Stimulated activated CD4-positive, alpha-beta T cell treated with anti-CD3 and anti-CD28 coated beads, TNF-alpha, amount 100 ng/mL, for 1 hour (primary cell): ENCODE data around the gene EHD3.

Experiments used
- DNase-seq, 3 donors: peaks; one replicate each; pipeline ENCODE4 v3.0.0-alpha.2; 2020; ENCODE audit warnings: low read depth in 3 of 3, low spot score in 1 of 3

The EHD3 gene

DNA sequence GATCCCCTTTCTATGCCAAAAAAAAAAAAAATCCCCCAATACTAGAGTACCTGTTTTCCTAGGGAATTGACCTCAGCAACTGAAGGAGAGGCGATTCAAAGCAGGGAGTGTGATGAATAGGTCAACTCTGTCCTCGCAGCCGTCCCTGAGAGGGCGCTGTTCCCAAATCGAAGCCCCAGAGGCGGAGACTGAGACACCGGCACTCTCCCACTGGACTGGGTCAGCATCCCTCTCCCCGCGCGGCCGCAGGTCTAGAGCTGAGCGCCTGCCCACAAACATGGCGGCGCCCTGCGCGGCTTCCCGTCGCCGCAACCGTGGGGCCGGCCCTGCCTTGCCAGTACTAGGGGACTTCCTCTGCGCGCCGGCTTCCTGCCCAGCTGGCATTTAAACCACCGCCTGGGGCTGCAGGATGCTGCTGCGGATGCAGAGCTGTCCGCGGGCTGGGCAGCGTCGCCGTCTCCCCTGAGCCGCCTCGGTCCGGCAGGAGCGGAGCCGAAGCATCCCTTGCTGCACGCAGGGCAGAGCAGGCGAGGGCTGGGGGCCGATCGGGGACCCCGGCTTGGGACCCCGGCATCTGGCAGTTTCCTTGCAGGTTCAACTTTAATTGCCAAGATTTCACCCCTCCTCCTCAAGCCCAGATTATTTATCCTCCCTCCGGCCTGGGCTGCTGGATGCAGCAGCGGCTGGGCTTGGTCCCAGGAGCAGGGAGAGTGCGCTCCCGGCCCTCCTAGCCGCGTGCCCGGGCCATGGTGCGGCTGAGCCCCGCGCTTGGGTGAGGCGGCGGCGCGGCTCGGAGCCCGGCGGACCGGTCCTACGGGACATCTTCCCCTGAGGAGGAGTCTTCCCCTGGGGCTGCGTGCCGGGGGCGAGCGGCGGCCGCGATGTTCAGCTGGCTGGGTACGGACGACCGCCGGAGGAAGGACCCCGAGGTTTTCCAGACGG is at the start of gene EHD3:
Gene EHD3, plus strand, starts transcription at position 412 of the 942 bp plus-strand sequence. Its CDS starts 470 bp downstream, at position 882.
- peak; percentile 30 to 68 (median 53) for DNase-seq

DNA sequence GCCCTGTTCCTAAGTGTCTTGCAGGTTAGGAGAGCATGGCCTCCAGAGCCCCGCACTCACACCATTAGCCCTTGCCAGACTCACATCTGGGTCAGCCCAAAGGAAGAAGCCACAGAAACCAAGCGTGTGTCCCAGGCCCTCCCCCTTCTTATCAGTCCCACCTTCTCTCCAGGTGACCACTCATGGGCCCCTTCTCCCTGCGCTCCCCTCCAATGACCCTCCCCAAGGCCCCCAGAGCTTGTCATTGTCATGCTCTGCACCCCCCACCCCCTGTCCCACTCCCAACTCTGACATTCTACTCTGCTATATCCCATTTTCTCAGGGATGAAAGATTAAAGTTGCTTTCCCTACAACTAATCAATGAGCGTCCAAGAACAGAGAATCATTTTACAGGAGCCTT is 46.8 kb upstream of the EHD3 start:
- DNase-seq: no peak

DNA sequence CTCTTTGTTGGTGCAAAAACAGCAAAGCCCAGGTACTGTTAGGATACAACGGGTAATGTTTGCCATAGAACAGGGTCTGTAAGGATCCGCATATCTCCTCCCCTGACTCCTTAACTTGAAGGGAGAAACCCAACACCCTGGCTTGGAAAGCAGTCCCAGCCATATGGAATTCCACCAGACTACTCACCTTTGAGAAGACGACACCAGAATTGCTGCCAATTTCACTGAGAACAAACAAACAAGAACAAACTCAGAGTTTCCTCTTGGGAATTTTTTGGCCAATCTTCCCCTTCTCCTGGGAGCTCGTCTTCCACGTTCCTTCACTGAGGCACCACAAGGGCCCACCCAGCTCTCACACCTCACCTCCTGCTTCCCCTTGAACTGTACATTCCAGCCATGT is 45.8 kb upstream of the EHD3 start:
- no peak for DNase-seq

DNA sequence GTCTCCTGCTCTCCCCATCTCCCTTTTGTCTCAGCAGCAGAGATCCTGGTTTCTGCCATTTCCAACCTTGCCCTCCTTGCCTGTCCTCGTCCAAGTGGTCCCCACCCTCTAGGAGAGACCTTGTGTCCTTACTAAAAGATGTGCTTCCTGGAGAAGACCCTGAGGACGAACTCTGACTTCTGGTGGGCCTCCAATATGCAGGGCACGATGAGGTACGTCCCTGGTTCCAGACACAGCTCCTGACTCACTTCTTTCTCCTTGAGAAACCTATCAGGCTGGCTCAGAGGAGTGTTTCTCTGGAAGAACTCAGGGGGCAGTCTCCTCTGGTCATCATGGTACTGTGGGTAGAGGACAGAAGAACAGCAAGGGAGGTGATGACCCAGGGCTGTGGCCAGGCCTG is 44.8 kb upstream of the EHD3 start:
- no peak for DNase-seq

DNA sequence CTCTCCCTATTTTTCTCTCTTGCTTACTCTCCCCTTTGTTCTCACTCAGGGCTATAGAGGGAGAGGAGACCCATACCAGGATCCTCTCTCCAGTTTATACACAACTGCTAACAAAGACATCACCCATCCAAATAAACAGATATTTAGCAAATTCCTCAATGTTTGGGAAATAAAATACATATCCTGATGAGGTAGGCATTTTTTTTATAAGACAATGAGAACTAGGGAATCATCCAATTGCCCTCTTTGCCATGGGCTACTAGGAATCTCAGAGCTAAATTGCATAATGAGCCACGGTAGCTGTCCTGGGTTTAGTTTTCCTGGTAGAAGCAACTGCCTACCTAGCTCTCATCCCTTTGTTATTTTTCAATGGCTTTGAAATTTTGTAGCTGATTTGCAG is 43.8 kb upstream of the EHD3 start:
- no peak for DNase-seq

DNA sequence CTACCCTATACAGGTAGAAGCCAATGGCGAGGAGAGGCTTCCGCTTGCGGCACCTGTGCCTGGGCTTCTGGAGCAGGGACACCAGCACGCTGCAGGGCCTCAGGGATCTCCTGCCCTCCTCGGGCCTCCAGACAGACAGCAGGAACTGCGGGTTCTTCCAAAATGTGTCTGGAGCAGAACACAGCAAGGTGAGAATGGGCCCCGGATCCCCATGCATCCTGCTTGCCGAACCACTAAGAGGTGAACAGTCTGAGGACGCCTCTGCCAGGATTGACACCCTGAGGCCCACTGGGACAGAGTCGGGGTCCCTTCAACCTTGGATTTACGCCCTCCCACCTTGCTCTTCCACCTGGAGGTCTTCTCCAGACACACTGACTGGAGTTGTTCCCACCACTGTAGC is 42.0 kb upstream of the EHD3 start:
- DNase-seq: no peak

DNA sequence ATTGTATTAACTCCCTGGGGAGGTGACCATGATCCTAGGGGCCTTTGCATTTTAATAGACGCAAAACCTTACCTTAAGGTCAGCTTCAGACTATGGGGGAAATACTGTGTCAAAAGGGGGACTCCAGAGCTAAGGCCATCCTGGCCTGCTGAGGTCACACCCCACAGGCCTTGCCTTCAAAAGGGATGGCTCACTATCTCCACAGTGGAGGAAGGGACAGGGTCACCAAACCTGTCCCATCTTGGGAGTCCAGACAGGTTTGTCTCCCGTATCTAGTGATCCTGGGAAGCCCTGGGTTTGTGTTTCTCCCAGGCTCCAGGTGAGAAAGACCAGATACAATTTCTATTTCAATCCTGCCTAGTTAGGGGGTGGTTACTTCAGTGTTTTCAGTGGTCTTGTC is 41.6 kb upstream of the EHD3 start:
- DNase-seq: no peak

DNA sequence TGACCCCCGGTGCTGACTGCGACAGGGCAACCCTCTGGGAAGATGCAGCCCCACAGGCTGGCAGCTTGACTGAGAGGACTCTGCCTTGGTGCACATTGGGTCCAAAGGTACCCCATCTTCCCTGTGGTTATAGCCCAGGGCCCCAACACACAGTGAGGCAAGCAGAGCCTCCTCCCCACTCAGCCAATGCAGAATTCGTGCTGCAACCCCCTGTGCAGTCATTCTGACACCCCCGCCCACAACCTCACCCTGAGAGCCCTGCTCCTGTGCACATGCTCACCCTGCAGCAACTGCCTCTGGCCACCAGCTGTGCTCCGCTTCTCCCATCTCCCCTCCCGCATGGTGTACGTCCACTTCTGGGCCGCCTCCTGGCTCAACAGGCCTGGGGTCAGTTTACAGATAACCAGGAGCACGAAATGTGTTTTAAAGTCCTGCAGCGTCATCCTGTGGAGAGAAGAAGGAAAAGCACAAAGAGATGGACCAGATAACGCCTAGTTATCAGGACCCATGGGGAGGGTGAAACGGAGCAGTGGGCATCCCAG is 41.0 kb upstream of the EHD3 start:
- no peak for DNase-seq

DNA sequence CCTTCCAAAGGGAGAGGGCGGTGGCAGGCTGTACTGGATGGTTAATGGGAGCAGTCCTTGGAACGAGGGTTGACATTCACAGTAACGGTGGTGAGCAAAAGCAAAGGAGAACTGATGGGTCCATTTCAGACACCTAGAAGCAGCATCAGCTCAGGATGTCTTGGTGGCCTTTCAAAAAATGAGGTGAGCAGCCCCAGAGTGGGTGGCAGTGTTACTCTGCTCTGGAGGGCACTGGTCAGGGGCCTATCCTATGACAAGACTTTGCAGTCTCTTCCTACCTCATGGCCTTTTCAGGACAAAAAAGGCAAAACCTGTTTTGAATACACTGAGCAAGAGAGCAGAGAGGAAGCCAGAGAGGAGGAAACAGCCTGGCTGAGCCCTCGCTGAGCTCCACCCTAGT is 40.1 kb upstream of the EHD3 start:
- DNase-seq: no peak

DNA sequence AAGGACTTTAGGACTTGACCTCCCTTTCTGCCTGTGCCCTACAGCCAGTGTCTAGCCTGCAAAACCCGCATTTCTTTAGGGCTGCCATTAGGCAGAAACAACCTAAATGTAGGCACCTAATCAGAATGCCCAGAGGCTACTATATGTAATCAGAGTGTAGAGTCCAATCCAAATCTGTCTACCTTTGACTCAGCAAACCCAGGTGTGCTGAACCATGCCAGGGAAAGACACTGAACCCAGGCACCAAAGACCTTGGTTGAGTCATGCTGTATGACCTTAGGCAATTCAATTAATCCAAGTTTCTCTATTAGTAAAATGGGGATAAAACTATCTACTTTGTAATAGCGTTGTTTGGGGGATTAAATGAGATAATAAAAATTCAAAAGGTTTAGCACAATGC is 37.3 kb upstream of the EHD3 start:
- no peak for DNase-seq

DNA sequence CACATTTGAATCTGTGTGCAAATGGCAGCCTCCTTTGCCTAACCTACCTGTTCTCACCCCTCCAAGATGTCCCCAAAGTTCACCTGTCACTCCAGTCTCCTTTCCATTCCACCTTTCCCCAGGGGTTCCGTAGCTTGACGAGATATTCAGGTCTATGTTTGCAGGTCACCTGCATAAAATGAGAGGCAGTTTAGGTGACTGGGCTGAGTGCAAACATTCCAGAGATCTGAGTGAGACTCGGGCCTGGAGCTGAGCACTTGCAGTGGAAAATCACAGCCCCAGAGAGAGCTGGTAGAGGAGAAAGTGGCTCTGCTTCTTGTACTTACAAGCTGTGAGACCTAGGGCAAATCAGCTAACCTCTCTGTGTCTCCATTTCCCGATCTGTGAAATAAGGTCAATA is 36.8 kb upstream of the EHD3 start:
- DNase-seq: no peak

DNA sequence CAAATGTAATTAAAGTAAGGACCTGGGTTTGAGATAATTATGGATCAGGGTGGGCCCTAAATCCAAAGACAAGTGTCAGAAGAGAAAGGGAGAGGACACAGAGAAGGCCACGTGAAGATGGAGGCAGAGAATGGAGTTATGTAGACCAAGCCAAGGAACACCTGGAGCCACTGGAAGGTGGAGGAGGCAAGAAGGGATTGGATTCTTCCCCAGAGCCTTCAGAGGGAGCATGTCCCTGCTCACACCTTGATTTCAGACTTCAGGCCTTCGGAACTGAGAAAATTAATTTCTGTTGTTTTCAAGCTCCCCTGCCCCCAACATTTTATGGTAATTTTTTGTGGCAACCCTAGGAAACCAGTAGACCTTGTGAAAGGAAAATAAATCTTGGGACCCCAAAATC is 36.3 kb upstream of the EHD3 start:
- no peak for DNase-seq

DNA sequence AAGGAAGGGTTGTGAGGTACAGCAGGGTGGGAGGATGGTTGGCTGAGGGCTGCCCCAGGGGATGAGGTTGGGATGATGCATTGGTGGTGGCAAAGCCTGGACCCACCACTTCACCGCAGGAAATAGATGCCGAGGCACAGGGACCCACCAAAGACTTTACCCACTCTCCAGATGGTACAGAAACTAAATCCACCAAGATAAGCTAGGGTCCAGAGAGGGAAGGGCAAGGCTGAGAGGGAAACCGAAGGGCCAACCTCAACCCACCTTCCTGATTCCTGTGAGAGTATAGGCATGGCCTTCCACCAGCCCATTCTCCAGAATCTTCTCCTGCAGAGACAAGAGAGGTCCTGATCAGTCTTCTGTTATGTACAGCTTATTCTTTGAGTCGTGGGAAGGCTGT is 34.7 kb upstream of the EHD3 start:
- DNase-seq: no peak

DNA sequence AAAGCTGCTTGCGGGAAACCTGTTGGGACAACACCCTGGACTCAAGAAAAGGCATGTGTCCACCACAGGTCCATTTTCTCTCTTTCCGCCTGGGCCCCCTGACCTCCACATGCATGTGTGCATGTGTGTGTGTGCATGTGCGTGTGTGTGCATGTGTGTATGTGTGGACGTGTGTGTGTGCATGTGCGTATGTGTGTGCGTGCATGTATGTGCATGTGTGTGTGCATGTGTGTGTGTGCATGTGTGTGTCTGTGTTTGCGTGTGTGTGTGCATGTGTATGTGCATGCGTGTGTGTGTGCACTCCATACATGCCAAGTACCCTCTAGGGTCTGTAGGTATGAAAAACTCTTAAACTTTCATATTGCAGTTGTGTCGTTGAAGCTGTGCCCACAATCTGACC is 33.0 kb upstream of the EHD3 start:
- no peak for DNase-seq

DNA sequence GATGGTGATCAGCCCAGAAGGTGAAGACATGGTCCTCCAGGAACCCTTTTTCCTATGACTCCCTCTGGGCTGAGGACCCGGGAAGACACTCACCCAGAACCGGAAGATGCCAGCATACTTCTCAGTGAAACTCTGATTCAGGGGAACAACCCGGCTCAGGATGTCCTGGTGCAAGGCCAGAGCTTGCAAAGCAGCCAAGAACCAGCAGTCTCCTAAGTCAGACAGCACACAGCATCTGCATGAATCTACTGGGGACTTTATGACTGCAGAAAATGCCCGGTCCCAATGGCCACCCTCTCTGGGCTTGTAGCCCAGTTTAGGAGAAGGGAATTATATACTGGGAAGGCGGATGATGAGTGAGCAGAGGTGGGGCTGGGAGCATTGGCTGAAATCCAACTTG is 31.9 kb upstream of the EHD3 start:
- DNase-seq: no peak

DNA sequence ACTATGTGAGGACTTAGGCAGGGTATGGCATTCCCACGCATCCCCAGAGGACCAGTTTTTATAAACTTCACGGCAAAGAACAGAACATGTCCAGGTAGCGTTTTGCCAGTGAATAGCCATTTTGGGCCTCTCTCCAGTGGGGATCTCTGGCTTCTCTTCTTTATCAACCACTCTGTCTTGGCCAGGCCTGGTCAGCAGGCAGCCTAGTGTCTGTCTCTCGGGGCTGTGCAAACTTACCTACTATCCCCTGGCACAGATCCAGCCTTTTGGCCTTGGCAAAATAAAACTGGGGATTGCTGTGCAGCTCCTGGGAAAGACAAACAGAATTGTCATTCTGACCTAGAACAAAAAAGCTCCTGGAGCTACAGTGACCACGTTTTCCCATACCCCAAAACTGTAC is 31.1 kb upstream of the EHD3 start:
- no peak for DNase-seq

DNA sequence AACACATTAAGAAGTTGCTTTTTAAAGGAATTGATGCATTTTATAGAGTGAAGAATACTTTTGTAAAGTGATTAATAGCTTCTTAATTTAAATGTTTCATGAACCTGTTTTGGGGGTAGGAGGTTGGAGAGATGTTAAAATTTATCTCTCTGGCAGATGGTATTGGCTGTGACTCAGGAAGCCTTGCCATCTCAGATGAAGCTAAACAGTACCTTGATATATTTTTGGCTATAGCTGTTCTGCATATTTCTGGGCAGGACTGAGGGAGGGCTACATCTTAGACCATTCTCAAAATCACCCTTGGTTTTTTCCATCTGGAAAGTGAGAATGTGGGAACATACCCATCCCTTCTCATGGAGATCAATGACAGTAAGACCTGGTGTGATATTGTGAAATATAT is 30.0 kb upstream of the EHD3 start:
- DNase-seq: no peak

DNA sequence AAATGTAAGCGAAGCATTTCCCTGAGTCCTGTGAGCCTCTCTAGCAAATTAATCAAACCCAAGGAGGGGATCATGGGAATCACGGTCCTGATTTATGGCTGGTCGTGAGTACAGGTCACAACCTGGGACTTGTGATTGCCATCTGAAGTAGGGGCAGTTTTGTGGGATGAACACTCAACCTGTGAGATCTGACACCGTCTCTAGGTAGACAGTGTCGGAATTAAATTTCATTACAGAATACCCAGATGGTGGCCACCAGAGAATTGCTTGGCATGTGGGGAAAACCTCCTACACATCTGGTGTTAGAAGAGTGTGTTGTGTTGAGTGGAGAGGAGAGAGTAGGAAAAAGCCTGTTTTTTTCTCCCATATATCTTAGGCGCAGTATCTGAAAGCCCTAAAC is 29.2 kb upstream of the EHD3 start:
- DNase-seq: no peak

DNA sequence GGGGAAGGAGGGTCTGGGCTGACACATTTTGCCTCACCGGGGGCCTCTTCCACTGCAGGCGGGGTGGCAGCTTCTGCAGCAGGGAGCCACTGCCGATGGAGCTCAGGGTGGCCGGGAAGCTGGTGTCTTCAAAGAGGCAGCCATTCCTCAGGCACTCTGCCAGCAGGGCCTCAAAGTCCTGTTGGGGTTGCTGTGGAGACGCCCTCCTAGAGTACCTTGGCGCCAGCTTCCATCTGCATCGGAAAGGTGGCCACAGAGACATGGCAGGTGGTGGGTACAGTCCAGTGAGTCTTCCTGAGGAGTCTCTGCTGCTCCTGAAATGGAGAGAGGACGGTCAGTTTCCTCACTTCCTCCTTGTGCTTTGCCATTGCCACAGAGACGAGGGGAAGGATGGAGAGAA is 28.8 kb upstream of the EHD3 start:
- no peak for DNase-seq

DNA sequence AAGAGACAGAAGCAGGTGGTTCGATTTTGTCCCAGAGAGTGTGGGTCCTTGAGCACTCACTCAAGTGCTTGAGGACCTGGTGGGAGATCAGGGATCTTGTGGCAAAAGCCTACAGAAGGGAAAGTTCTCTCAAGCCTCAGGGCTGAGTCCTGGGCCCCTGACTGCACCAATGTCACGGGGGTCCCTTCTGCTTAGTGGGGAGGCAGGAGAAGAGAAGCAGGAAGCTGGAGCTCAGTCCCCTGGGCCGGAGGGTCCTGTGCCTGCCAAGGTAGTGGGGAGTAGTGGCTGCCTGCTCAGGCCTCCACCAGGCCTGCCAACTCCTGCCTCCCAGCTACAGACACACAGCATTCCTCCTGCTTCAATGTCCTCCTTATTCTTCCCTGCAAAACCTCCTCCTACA is 28.3 kb upstream of the EHD3 start:
- DNase-seq: no peak

DNA sequence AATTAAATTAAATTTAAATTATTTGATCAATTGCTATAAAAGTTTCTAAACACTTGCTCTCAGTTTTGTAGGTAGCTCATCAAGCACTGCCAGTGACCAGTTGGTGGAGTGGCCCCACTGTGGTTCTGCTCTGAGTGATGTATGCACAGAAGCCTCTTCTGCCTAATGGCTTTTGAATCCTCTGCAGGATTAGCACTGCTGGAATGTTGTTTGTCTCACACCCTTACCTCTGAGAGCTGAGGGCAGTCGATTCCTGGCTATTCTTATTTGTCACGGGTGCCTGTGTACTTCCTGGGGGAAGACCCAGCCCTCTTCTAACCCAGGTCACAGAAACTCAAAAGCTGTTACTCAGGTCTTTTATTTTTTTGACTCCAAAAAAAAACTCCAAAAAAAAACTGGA is 26.2 kb upstream of the EHD3 start:
- no peak for DNase-seq

DNA sequence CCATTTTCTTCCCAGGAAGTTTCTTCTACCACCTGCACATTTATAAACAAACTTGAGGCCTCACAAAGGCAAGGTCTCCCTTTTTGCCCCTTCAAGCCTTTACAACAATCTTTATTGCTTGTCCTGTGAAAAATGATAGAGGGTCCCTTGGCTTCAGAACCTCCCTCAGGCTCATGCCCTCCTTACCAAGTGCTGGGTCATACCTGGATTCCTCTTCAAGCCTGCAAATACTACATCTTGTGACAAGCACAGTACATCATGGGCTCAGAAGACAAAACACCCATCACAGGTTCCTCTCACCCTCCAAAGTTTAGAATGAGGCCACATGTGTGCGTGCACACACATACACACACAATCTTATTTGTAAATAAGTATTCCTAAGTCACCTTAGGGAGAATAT is 25.7 kb upstream of the EHD3 start:
- no peak for DNase-seq
